PC-9 (cell line): Measurements from ENCODE around the gene GALNT9.

Experiments used
- CTCF ChIP-seq: fragments of 200-600 bp; sonication (generic); conservative IDR thresholded peaks from 2 replicates; pipeline ENCODE4 v1.6.1; 2017; ENCODE audit warnings: mixed run types, antibody characterized with exemption, mild to moderate bottlenecking, moderate library complexity
- EZH2 ChIP-seq: fragments of 200-600 bp; sonication (generic); IDR thresholded peaks from 2 replicates; pipeline ENCODE4 v1.8.0; 2017; ENCODE audit warnings: antibody characterized with exemption, low read depth

GRCh38 chr12:132165584-132165983 is 163.8 kb downstream of the GALNT9 start:
- TF ChIP-seq CTCF (no peak), EZH2 (no peak)
